GM18858 (cell line): ENCODE measurements around the gene NCKAP5.

Experiments used
- ATAC-seq: cut with Tn5 transposase; IDR thresholded peaks from one replicate; pipeline ENCODE4 v1.9.1; 2021; ENCODE audit not compliant: unreplicated experiment

Gene NCKAP5

GRCh38 chr2:133574620-133575019 is 6.4 kb upstream of the NCKAP5 start:
- no peak for ATAC-seq

DNA sequence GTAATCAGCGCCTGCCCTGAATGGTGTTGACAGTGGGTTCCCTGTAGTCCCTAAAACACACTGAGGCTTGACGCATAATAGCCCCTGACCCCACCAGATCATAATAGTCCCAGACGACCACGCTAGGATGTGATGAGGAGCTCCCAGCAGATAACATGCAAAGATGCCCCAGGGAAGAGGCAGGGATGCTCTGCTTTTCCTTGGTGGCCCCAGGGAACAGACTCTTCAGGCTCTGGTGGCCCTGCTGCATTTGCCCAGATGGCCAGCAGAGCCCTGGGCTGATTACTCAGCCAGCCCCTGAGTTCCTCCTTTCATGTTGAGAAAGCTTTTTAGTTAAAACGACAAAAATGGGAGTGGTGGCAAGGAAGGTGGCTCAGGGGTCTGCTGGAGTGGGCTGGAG is 5.9 kb upstream of the NCKAP5 start:
- no peak for ATAC-seq

- no peak for ATAC-seq
These were observed 5.4 kb upstream of the NCKAP5 start for GRCh38 chr2:133573491-133574162.

GRCh38 chr2:133571249-133571648 is 3.0 kb upstream of the NCKAP5 start:
- no peak for ATAC-seq

DNA sequence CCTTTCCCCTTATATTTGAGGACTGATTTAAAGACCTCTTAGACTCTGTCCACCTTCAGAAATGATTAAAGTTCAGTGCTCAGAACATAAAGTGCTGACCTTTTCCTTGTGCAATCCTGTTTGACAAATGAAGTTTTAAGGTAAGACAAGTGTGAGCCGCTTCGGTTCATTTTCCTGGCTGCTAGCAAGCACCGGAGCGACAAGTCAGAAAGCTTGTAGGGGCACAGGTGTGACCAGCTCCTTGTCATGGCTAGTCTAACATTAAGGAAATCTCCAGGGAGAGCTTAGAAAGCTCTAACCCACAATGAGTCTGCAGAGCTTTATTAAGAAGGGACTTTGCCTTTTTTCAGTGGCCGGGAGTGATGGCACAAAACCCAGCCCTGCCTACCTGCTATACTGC is 2.3 kb upstream of the NCKAP5 start:
- ATAC-seq, result no peak

DNA sequence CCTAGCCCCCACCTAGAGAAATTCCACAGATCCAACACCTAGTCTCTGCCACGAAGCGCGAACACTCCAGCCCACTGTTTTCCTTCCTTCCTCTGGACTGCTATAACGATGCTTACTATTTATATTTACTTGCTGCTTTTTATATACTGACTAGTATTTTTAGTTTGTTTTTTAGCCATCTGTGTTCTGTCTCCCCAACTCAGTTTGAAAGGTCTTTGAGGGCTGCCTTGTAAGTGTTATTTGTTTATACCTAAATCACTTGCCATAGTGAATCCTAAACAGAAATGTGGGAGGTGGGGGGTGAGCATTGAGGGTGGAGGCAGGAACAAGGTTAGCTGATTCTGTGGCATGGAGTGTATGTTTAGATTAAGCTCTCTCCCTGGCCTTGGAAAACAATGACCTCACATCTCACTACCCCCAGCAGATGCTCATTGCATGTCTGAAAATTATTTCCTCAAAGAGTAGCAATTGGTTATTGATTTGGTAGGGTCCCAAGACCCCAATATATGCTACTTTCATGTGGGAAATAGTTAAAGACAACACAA is 1.1 kb upstream of the NCKAP5 start:
- ATAC-seq, result no peak

GRCh38 chr2:133568598-133568997 is 335 bp upstream of the NCKAP5 start:
- ATAC-seq, result no peak

DNA sequence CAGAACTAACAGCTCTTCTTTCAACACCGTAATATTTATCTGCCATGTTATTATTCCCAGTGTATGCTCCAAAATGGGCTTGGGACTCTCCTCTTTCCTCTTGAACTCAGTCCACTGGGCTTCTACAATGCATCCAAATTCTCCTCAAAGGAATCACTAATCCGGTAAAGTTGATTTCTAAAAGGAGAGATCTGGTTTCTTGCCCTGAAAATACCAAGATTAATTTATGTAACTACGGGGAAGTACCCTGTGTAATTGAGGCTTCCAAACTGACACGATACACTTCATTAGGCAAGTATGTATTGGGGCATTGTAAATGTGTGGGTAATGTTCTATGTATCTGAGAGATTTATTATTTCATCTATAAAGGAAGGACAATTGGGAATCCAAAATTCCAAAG is 5.7 kb downstream of the NCKAP5 start:
- no peak for ATAC-seq

DNA sequence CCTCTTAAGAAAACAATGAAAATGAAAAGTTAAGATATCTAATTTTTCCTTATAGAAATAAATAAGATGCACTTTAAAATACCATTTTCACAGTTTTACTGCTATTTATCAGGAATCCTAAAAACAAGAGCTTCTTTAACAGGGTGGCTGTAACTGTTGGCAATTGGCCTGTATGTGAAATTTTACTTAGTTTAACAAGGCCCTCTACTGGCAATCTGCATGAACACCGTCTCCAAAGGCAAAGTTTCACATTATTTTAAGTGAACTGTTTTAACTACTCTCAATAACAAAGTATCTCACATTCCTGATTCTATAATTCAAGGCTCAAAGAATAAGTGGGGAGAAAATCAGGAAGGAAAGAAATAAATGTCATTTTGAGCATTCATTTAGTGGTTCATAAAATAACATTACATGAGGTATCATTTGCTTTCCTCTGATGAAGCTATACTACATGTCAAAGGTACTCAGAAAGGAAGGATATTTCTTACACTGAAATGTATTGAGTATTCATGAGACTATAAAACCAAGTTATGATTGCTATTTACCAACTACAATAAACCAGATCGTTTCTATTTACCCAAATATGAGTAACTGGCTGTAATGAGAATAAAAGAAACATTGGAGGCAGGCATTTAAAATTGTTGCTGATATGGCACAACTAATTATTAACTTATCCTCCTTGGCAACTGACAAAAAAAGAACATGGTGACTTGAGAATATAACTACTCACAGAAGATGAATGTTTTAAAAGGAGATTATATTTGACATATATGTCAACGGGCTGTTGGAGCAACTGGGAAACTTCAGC is 7.0 kb downstream of the NCKAP5 start:
- ATAC-seq, result peak; percentile 72

- ATAC-seq, result no peak
These were observed 10.6 kb downstream of the NCKAP5 start for GRCh38 chr2:133557614-133558013.

- no peak for ATAC-seq
These were observed 14.3 kb downstream of the NCKAP5 start for GRCh38 chr2:133553838-133554408.

DNA sequence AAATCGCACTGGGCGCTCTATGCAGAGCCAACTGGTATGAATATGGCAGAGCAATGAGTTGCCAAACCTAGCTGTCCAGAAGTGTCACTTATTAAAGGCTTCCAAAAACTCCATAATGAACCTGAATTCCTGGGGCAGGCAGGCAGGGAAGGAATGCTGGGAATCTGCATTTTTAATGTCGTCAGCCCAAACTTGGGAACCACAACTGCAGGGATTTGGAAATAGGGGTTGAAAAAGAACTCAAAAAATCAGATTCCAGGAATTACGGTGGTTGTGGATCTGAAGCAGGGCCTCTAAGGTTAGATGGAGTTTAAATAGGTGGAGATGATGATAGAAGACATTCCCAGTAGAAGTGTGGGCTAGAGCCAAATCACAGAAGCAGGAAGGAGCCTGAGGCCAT is 15.0 kb downstream of the NCKAP5 start:
- ATAC-seq, result no peak

DNA sequence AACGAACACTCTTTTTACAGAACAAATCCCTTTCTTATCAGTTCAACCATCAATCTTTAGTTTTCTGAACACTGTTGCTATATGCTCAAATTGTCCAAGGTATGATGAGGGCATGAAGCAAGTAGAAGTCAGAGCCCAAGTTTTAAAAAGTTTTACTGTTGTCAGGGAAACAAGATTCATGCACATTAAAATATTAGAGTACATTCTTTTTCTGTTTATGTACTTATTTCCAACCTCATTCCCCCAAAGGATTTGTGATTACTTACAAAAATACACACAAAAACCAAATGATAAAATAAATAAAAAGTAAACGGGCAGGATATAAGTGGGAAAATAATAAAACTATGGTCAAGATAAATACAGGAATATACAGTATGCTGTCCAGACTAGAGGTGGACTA is 15.4 kb downstream of the NCKAP5 start:
- ATAC-seq, result no peak

- no peak for ATAC-seq
These were observed 26.5 kb downstream of the NCKAP5 start for GRCh38 chr2:133541797-133542196.

DNA sequence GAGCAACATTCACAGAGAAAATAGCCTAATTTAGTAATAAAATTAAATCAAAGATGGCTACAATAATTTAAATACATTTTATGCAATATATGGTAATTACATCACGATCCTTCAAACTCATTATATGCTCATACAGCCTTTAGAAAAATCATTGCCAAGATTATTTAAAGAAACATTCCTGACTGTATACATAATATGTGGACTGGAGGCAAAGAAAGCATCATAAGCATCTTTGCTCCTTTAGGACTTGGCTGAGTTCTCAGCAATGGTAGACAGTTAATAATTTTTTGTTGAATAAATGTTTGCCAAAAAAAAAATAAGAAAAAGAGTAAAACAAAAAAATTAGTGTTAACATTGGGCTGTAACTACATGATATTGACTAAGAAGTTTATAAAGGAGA is 26.9 kb downstream of the NCKAP5 start:
- ATAC-seq, result no peak

- no peak for ATAC-seq
These were observed 35.3 kb downstream of the NCKAP5 start for GRCh38 chr2:133532919-133533318.

- no peak for ATAC-seq
These were observed 36.9 kb downstream of the NCKAP5 start for GRCh38 chr2:133531382-133531781.

GRCh38 chr2:133530645-133531044 is 37.6 kb downstream of the NCKAP5 start:
- no peak for ATAC-seq

GRCh38 chr2:133526530-133527300 is 41.5 kb downstream of the NCKAP5 start:
- ATAC-seq, result no peak

- ATAC-seq, result no peak
These were observed 42.4 kb downstream of the NCKAP5 start for GRCh38 chr2:133525613-133526529.
